Measurements from ENCODE around the gene EHF.

- TF ChIP-seq CTCF (IDR thresholded peaks at IDR 0.05; ENCODE audit: insufficient read depth, low read length, poor library complexity, severe bottlenecking) (no peak), EZH2phosphoT487 (conservative IDR thresholded peaks at IDR 0.05; ENCODE audit: low read length) (no peak)
These were observed 61.9 kb downstream of the EHF start for GRCh38 chr11:34682825-34683224.
